HG02970 (cell line): ENCODE data around the gene ZDHHC5.

Experiments used
- ATAC-seq: cut with Tn5 transposase; IDR thresholded peaks from one replicate; pipeline ENCODE4 v1.9.1; 2021; ENCODE audit warnings: mild to moderate bottlenecking, moderate library complexity, moderate number of reproducible peaks; ENCODE audit not compliant: unreplicated experiment, low FRiP score

ZDHHC5 gene, protein sequence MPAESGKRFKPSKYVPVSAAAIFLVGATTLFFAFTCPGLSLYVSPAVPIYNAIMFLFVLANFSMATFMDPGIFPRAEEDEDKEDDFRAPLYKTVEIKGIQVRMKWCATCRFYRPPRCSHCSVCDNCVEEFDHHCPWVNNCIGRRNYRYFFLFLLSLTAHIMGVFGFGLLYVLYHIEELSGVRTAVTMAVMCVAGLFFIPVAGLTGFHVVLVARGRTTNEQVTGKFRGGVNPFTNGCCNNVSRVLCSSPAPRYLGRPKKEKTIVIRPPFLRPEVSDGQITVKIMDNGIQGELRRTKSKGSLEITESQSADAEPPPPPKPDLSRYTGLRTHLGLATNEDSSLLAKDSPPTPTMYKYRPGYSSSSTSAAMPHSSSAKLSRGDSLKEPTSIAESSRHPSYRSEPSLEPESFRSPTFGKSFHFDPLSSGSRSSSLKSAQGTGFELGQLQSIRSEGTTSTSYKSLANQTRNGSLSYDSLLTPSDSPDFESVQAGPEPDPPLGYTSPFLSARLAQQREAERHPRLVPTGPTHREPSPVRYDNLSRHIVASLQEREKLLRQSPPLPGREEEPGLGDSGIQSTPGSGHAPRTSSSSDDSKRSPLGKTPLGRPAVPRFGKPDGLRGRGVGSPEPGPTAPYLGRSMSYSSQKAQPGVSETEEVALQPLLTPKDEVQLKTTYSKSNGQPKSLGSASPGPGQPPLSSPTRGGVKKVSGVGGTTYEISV

DNA sequence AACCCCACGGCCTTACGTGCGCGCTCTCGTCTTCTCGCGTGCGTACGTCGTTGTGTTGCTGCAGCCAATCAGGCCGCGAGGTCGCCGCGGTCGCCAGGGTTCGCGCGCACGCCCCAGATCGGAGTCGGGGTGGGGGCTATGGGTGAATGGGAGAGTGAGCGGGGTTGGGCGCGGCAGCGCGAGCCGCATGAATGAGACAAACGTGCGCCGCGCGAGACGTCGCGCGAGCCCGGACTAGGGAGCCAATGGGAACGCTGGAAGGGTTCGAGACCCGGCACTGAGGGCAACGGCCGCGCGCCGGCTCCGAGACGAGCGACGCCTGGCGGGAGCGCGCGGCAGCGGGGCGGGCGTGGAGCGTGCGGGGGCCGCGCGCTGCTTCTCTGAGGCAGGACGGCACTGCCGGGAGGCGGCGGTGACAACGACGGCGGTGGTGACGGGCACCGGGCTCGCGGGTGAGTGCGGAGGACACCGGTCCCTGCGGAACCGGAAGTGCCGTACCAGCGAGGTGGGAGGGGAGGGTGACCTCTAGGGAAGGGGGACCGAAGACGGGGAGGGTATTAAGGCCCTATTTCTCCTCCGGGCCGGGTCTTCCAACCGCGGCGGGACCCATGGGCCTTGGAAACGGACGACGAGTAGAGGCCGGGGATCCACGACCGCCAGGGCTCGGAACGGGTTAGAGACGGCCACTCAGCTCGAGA, at the start of gene ZDHHC5:
TSS of gene ZDHHC5 (plus strand) at position 379 of the 698 bp plus-strand sequence. CDS start 4,977 bp downstream, outside the sequence.
- ATAC-seq: peak; percentile 88

DNA sequence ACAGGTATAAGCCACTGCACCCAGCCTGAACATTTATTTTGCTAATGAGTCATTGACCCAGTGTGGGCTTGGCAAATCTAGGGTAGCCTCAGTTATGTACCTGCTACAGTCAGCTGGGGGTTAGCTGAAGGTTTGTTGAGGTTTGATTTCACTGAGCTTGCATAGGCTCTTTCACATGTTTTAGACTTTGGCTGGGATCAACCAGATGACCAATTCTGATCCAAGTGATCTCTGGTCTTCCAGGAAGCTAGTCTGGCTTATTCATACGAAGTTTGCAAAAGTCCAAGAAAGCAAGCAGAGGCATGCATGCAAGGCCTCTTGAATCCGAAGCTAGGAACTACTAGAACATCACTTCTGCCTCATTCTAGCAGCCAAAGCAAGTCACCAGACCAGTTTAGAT, 49.5 kb upstream of the ZDHHC5 start:
- no peak for ATAC-seq

DNA sequence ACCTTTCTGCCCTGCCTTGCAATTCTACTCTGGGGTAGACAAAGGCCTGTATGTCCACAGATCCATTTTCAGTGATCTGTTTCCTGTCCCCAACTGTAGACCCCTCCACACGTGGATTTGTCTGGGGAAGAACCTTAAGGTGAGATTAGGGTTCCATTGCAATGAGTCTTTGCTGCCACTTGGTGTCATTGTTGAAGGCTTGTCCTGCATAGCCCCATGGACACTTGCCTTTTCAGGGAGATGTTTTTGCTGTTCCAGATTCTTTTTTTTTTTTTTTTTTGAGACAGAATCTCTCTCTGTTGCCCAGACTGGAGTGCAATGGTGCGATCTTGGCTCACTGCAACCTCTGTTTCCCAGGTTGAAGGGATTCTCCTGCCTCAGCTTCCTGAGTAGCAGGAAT, 48.6 kb upstream of the ZDHHC5 start:
- no peak for ATAC-seq

DNA sequence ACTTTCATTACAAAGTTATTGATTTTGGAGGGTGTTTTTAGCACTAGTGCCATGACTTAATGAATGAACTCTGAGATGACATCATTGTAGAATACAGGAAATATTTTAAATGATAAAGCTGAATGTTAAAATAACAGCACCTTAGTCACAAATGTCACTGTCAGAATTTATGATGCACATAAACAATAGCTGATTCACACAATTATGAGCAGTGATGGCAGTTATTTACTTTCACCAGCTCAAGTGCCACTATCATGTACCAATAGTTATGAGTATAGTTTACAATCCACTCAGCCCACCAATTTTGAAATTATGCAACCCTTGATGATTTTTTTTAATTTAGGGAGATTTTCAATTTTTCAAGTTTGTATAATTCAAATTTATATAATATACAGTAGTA, 47.4 kb upstream of the ZDHHC5 start:
- ATAC-seq: no peak

DNA sequence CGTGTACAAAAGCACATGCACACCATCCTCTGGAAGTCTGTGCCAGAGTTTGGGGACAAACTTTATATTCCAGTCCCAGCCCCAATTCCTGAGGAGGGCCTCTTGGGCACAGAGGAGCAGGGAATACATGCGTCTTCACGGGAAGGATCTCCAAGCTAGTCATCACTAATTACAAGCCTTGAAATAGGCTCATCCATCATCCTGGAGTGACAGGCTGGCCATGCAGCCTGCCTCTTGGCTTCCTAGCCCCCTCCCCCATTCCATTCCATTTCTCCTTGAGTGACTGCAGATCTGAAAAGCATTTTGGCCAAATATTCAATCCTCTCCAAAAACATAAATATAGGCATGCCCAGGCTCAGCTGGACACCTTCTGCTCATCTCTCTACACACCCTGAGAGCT, 45.7 kb upstream of the ZDHHC5 start:
- ATAC-seq: no peak

DNA sequence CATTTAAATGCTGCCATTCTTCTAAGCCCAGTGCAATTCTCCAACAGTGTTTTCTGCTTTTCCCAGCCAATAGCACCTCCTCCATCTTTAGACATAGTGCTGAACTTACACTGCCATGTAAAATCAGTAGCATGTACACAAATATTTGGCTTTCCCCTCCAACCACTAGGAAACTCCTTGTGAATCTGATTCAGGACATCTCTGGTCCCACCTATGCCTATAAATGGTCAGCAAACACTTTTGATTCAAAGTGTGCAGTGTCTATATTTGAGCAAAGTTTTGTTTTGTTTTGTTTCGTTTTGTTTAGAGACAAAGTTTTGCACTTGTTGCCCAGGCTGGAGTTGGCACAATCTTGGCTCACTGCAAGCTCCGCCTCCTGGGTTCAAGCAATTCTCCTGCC, 43.0 kb upstream of the ZDHHC5 start:
- ATAC-seq: no peak

DNA sequence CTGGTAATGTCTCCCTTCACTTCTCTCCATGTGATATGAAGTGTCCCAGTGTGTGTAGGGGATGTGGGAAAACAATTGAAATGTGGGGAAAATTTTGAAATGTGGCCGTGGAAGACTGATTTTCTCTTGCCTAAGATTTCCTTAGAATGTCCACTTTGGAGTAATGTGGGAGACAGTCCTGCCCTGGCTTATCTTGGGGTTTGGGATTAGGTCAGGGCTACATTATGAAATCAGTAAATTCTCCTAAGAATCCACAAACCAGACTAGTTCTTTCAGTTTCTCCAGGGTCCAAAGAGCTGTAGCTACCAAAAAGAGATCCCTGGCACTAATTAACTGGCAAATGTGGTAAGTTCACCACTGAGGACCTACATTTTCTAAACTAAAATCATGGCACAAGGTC, 41.0 kb upstream of the ZDHHC5 start:
- no peak for ATAC-seq

DNA sequence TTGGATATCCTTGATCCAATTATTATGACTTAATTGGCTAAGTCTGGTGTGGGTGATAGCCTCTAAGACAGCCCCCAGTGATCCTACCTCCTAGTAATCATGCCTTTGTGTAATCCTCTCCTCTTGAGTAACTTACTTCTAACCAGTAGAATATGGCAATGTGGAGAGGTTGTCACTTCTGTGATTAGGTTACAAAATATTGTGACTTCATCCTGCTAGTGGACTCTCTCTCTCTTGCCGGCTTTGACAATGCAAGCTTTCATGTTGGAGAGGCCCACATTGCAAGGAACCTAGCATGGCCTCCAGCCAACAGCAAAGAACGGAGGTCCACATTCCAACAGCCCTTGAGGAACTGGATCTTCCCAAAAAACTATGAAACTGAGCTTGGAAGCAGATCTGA, 37.7 kb upstream of the ZDHHC5 start:
- ATAC-seq: no peak

DNA sequence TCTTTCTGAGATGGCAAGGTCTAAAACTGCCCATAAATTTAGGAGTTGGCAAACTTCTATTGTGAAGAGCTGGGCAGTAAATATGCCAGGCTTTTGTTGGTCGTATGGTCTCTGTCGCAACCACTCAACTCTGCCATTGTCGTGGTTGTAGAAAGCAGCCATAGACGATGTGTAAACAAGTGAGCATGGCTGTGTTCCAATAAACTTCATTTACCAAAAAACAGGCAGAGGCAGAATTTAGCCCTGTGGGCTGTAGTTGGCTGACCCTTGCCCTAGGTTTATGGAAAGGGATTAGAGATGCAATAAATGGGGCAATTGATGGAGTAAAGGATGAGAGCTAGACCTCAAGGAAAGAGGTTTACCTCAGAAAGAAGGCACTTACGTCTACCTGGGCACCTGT, 35.8 kb upstream of the ZDHHC5 start:
- ATAC-seq: no peak

DNA sequence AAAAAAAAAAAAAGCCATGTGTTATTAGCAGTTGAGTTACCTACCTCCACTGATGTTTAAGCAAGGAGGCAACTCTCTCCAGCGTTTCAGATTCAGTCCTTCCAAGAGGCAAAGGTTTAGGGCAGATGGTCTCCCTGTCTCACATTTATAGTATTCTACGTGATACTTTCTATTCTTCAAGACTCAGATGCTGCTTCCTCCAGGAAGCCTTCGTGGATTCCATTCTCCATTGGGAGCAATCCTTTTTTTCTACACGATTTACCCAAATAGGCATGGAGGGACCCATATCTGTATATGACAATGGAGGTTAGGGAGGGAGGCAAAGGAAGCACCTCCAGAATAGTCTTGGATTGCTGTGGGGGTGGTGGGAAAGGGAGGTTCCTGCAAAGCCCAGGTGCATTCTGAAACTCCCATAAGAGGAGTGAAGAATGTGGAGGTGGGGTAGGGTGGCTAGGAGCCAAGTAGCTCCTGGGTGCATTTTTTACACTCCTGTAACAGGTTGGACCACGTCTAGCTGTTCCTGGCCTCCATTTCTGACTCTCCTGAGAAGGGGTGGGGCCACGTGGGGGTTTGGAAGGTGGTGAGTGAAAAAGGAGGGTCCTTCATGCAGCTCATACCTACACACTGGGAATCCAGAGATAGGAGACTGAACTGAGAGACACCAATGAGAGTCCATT, 34.4 kb upstream of the ZDHHC5 start:
- no peak for ATAC-seq

DNA sequence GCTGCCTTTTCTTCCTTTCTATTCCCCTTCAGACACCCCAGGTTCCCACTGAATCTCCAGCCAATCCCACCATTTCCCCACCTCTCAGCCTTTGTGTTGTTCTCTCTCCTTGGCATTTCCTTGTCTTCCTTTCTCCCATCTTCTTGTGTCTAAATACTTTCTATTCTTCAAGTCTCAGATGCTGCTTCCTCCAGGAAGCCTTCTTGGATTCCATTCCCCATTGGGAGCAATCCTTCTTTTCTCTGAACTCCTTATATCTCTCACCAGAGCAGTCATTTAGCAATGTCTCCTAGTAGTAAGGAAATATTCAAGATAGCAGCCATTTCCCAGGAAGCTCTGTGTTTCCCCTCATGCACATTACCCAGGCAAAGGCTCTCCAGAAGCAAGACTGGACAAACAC, 33.6 kb upstream of the ZDHHC5 start:
- no peak for ATAC-seq

DNA sequence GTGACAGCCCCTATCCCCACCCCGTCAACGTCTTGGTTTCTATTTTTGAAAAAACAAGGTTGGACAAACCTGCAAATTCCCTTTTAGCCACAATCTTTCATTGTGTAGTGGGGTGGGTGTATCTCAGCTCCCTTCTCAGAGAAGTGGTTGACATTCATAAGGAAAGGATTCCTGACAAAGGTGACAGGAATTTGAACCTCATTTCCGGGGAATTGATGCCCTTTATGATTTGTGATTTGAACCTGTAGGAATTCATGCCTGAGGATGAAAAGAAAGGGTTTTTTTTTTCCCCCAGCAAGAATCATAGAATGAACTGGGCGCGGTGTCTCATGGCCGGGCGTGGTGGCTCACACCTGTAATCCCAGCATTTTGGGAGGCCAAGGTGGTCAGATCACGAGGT, 32.7 kb upstream of the ZDHHC5 start:
- no peak for ATAC-seq

DNA sequence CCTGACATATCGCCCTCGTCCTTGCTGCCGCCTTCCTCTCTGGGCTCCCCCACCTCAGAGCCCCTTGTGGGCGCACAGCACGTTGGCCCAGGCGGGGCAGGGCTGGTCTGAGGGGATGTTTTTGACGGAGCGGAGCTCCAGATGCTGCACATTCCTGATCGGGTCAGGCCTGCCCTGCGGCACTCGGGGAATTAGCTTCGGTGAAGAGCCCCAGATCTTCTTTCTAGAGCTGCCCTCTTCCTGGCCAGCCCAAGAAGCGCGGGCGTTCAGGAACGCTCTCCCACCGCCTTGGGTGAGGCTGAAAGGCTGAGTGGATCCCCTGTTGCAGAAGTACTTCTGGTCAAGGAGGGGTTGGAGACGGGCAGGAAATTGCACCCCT, 30.3 kb upstream of the ZDHHC5 start:
- no peak for ATAC-seq

DNA sequence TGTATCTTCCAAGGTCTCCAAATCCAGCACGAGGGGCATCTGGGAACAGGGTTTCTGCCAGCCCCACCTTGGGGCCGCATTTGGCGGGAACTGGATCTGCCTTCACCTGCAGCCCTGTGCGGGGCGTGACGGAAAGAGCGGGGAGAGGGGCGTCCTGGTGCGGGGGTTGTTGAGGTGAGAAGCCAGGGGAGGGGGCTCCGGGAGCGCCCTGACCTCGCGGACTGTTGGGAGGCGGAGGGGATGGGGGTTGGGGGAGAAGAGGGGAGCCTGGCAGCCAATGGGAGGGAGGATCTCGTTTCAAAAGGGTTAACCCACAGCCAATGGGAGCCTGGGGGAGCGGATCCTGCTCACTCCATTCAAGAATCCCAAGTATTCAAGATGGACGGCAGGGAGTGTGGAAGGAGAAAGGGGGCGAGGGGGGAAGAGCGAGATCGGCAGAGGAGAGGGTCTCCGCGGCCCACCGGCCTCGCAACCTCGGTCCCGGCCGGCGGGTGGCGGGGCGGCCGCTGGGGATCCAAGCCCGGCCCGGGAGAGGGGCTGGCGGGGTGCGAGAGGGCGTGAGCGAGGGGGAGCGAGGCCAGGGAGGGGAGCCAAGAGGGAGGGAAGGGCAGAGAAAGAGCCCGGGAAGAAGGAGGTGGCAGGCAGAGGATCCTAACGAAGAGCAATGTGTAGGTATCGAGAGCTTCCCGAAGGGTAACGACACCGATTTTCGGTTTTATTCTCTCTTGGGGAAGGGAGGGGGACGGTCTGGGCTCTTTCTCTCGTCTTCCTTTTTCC, 29.7 kb upstream of the ZDHHC5 start:
- no peak for ATAC-seq

DNA sequence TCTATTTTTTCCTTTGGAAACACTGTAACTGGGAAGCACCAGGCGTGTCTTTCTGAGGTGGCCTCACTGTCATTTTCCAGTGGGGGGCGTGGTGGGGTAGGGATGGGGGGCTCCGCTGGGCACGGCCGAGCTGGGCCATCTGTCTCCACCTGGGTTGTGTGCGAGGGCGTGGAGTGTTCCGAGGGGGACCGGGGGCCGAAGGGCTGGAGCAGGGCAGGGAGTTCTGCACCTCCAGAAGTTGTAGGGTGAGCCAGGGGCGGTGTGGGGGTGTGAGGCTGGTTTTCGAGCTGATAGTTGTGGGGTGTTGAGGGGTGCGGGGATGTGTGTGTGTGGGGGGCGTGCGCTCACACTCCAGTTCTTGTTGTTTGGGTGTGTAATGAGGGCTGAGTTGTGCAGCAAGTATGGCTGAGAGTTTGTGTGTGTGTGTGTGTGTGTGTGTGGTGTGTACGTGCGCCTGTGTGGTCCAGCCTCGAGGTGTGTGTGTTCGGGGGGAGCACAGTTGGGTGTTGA, 29.0 kb upstream of the ZDHHC5 start:
- no peak for ATAC-seq

DNA sequence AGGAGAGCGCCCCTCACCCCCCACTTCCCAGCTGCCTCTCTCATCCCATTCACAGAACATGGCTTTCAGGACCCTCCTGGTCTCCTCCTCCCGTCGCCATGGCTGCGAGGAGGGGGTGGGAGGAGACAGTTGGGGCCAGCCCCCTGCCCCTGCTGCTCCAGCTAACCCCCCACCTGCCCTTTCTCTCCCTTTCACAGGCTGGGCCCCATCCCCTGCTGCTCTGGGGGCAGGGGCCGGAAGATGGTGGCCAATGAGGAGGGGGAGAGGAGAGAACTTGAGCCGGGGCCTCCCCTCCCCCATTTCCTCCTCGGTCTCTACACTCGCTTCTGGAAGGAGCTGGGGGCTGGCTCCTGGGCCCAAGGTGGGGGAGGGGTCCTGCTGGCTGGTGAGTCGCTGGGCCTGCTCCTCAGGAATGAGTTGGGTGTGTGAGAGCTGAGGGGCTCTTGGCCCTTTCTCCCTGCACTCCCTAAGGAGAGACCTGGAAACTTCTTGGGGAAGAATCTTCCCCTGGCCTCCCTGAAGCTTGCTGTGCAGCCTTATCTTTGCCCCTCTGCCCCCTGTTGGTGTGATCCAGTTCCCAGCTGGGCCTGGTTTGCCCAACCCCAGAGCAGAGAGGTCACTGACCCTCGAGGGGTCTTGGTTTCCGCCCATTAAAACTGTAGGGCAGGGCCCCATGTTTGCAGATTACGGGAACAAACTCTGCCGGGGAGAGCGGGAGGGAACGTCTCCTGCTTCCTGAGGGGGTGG, 28.4 kb upstream of the ZDHHC5 start:
- no peak for ATAC-seq

DNA sequence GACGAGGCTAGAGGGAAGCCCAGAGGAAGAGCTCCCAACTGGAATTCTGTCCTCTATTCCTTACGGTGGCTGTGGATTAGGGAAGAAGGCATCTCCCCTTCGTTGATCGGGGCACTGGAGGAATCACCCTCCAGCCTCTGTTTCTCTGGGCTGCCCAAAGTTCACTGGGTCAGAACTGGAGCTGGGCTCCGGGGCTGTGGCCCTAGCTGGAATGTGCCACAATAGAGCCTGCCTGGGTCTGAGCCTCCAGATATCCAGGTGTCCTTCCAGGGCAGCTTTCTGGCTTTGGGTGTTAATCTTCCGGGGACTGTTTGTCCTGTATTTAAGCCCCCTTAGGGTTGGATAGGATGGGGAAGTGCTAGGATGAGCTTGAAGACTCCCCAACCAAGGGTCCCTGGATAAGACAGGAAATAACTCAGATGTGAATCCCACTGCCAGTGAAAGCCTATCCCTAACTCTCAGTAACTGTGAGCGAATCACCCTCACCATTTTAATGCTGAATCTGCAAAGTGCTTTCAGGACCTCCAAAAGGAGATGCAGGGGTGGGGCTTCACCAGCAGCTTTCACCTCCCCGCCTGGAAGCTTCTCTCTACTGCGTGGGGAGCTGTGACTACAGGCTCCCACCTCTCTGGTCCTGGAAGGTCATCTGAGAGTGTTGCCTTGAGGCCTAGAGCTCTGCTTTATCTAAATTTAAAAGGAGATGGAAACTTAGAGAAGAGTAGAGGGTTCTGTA, 27.7 kb upstream of the ZDHHC5 start:
- no peak for ATAC-seq

DNA sequence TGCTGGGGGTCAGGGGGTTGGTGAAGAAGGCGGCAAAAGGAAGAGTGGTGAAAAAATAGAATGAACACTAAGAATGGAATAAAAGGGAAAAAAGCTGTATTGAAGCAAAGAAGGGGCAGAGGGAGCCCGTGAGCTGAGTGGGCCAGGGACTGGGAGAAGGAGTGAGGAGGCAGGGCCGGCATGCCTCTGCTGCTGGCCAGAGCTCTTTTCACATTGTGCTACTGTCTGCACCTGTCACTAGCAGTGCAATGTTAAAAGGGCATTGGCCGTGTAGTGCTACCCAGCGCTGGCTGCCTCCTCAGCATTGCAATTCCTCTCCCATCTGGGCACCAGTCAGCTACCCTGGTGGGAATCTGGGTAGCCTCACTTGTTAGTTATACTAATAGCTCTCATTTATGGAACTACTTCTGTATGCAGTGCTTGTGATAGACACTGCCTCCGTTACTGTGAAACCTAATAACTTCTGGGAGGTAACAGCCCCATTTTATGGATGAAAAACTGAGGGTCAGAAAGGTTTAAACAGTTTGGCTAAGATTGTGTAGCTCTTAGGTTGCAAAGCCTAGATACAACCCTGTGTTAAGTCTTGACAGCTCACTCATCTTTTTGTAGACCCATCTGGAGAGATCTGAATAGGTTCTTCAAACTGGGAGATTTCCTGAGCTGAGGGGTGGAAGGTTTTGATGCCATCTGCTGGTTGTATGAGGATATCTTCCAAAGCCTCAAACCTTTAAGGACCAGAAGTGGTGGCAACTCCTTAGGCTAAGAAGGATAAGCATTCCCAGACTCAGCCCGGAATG, 26.7 kb upstream of the ZDHHC5 start:
- ATAC-seq: no peak
